NCI-H1930 (cell line): Measurements from ENCODE around the gene SPART.
"Not testable (repeated sequence)": the region's sequence is repeated elsewhere in the genome, so short reads cannot be mapped to it uniquely, and the experiment has no call there.

Experiments used
- DNase-seq, 2 experiments: peaks; one replicate each; lab custom pipeline; 2025; lab: John Stamatoyannopoulos, UW

SPART gene

GRCh38 chr13:36353001-36353400 lies 6.8 kb upstream of the SPART start:
- DNase-seq, result no peak

- no peak for DNase-seq
These were observed 6.2 kb upstream of the SPART start for GRCh38 chr13:36352350-36352749.

GRCh38 chr13:36347531-36348210 lies 1.5 kb upstream of the SPART start:
- DNase-seq, result no peak

GRCh38 chr13:36345438-36346221 lies 564 bp downstream of the SPART start:
- DNase-seq, result no peak

GRCh38 chr13:36344886-36345437 lies 1.2 kb downstream of the SPART start:
- DNase-seq, result no peak

GRCh38 chr13:36344173-36344572 lies 2.0 kb downstream of the SPART start:
- no peak for DNase-seq

GRCh38 chr13:36343766-36344165 lies 2.4 kb downstream of the SPART start:
- no peak for DNase-seq

- DNase-seq, result no peak
These were observed 3.5 kb downstream of the SPART start for GRCh38 chr13:36342715-36343114.

- no peak for DNase-seq
These were observed 4.5 kb downstream of the SPART start for GRCh38 chr13:36341718-36342117.

- DNase-seq, result no peak
These were observed 6.5 kb downstream of the SPART start for GRCh38 chr13:36339600-36340155.

- no peak for DNase-seq
These were observed 8.1 kb downstream of the SPART start for GRCh38 chr13:36337938-36338641.

GRCh38 chr13:36332986-36333385 lies 13.2 kb downstream of the SPART start:
- DNase-seq, result no peak

- DNase-seq, result not testable (repeated sequence)
These were observed 13.9 kb downstream of the SPART start for GRCh38 chr13:36332255-36332654.

- no peak for DNase-seq
These were observed 14.9 kb downstream of the SPART start for GRCh38 chr13:36331280-36331679.

GRCh38 chr13:36329361-36329760 lies 16.8 kb downstream of the SPART start:
- DNase-seq, result no peak

- DNase-seq, result no peak
These were observed 17.4 kb downstream of the SPART start for GRCh38 chr13:36328821-36329220.

- DNase-seq, result no peak
These were observed 20.3 kb downstream of the SPART start for GRCh38 chr13:36325912-36326311.

GRCh38 chr13:36324881-36325280 lies 21.3 kb downstream of the SPART start:
- DNase-seq, result not testable (repeated sequence)

- DNase-seq, result no peak
These were observed 22.1 kb downstream of the SPART start for GRCh38 chr13:36323951-36324566.

- DNase-seq, result no peak
These were observed 22.8 kb downstream of the SPART start for GRCh38 chr13:36323408-36323807.

- not testable (repeated sequence) for DNase-seq
These were observed 26.4 kb downstream of the SPART start for GRCh38 chr13:36319793-36320192.
